ENCODE data around the gene RPL36AL. TPM values are rescaled to one million over a fixed set of nuclear protein-coding genes. Genes with fewer than 3 reads are reported as not detected.
"Not testable (repeated sequence)": the region's sequence is repeated elsewhere in the genome, so short reads cannot be mapped to it uniquely, and the experiment has no call there.

RPL36AL gene
- polyA plus RNA-seq, 5 donors: 151 to 215 (median 185) TPM

DNA sequence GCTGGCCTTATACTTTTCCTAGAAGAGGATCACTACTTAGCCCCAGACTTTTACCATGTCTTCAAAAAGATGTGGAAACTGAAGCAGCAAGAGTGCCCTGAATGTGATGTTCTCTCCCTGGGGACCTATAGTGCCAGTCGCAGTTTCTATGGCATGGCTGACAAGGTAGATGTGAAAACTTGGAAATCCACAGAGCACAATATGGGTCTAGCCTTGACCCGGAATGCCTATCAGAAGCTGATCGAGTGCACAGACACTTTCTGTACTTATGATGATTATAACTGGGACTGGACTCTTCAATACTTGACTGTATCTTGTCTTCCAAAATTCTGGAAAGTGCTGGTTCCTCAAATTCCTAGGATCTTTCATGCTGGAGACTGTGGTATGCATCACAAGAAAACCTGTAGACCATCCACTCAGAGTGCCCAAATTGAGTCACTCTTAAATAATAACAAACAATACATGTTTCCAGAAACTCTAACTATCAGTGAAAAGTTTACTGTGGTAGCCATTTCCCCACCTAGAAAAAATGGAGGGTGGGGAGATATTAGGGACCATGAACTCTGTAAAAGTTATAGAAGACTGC is 1.7 kb upstream of the RPL36AL start:
- no peak for DNase-seq

DNA sequence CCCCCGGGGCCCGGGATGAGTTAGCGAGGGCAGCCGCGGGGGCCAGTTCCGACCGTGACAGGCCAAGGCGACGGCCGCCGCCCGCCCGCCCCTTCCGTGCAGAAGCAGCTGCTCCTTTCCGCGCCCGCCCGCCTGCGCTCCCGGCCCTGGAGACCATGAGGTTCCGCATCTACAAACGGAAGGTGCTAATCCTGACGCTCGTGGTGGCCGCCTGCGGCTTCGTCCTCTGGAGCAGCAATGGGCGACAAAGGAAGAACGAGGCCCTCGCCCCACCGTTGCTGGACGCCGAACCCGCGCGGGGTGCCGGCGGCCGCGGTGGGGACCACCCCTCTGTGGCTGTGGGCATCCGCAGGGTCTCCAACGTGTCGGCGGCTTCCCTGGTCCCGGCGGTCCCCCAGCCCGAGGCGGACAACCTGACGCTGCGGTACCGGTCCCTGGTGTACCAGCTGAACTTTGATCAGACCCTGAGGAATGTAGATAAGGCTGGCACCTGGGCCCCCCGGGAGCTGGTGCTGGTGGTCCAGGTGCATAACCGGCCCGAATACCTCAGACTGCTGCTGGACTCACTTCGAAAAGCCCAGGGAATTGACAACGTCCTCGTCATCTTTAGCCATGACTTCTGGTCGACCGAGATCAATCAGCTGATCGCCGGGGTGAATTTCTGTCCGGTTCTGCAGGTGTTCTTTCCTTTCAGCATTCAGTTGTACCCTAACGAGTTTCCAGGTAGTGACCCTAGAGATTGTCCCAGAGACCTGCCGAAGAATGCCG is 872 bp upstream of the RPL36AL start:
- peak in 1 of 2 donors; percentile 36 for DNase-seq

DNA sequence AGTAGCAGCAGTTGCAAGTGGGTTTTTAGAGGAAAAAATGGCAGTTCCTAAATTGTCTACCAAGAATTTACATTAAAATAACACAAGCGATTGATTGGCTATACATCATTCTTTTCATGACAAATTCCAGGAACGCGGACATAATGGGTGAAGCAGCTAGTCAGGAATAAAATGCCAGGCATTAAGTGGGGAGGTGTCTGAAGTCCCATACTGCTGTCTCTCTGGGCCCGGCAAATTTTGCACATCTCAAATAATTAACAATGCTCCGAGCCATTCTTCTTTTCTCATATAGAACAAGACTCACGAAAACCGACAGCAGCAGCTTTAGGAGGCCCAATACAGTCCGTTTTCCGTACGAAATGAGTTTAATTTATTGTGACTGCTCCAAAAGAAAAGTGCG is 696 bp downstream of the RPL36AL start:
- no peak for DNase-seq

DNA sequence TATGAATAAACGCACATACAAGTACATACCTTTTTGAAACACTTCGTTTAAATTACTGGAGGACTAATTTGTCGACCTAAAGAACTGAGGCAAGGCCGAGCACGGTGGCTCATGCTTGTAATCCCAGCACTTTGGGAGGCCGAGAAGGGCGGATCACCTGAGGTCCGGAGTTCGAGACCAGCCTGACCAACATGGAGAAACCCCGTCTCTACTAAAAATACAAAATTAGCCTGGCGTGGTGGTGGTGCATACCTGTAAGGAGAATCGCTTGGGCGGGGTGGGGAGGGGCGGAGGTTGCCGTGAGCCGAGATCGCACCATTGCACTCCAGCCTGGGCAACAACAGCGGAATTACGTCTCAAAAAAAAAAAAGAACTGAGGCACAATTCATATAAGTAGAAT is 1.2 kb downstream of the RPL36AL start:
- not testable (repeated sequence) for DNase-seq

DNA sequence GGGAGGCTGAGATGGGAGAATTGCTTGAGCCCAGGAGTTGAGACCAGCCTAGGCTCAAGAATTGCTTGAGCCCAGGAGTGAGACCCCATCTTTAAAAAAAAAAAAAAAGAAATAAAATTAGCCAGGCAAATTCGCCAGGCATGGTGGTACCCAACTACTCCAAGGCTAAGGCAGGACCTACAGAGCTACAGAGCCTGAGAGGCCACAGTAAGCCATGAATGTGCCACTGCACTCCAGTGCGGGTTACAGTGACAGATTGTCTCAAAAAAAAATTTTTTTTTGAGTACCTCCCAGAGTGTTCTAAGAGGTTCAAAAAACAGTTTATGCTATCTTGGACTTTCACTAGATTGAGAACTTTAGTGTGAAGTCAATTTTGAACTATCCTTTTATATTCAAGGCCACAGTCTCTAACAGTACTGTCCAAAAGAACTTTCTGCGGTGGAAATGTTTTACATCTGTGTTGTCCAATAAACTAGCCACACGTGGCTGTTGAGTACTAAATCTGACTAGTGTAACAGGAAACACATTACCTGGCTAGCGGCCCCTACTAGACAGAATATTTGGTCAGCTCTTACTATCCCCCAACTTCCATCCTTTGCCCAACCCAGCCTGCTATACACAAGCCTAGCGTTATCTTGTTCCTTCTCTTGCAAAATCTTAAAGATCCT is 2.4 kb downstream of the RPL36AL start:
- no peak for DNase-seq

DNA sequence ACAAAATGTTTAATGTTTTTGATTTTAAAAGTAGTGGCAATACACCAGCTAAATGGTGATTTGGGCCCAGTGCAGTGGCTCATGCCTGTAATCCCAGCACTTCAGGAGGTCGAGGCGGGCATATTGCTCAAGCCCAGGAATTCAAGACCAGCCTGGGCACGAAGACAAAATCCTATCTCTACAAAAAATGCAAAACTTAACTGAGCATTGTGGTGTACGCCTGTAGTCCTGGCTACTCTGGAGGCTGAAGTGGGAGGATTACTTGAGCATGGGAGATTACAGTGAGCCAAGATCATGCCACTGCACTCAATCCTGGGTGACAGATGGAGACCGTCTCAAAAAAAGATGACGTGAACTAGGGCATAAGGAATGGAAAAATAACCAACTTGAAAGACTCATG is 4.7 kb downstream of the RPL36AL start:
- no peak for DNase-seq

DNA sequence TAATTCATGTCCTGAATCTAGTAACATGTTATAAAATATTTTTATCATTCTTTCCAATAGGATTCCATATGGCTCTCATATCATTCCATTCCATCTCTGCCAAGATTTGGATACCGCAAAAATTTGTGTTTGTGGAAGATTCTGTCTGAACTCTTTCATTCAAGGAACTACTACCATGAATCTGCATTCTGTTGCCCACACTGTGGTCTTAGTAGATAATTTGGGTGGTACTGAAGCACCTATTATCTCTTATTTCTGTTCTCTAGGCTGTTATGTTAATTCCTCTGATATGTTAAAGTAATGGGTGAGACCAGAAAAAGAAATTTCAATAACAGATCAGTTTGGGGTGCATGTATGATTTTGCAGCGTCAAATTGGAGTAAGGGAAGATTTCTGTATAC is 6.2 kb downstream of the RPL36AL start:
- no peak for DNase-seq

DNA sequence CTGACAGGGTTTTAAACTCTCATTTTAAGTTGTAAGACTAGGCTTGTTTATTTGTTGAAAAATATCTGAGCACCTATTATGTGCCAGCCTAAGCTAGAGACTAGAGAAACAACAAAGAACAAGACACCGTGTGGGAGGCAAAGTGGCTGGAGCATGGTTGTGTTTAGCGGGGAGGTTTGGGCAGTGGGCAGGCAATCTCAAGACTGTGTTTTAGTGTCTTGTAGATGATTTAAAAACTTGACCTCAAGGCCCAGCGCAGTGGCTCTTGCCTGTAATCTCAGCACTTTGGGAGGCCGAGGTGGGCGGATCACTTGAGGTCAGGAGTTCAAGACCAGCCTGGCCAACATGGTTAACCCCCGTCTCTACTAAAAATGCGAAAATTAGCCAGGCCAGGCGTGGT is 7.8 kb downstream of the RPL36AL start:
- no peak for DNase-seq

DNA sequence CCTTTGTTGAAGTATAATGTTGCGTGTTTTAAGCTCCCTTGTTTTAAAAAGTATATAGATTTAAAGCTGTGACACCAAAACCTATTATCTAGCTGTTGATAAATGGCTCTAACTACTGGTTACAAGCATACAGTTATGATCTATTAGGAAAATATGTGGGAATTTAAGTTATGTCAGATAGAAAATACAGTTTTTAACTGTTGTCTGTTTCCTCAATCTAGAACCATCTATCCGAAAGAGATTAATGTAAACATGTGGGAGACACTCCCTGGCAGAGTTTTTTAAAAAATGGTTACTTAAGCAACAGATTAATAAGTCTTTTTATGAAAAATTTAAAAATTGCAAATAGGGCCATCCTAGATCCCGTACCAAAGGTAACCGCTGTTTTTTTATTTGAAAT is 8.2 kb downstream of the RPL36AL start:
- no peak for DNase-seq

DNA sequence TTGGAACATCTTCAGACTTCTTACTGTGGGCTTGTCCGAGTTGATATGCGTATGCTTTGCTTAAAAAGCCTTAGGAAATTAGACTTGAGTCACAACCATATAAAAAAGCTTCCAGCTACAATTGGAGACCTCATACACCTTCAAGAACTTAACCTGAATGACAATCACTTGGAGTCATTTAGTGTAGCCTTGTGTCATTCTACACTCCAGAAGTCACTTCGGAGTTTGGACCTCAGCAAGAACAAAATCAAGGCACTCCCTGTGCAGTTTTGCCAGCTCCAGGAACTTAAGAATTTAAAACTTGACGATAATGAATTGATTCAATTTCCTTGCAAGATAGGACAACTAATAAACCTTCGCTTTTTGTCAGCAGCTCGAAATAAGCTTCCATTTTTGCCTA is 12.8 kb downstream of the RPL36AL start:
- no peak for DNase-seq

DNA sequence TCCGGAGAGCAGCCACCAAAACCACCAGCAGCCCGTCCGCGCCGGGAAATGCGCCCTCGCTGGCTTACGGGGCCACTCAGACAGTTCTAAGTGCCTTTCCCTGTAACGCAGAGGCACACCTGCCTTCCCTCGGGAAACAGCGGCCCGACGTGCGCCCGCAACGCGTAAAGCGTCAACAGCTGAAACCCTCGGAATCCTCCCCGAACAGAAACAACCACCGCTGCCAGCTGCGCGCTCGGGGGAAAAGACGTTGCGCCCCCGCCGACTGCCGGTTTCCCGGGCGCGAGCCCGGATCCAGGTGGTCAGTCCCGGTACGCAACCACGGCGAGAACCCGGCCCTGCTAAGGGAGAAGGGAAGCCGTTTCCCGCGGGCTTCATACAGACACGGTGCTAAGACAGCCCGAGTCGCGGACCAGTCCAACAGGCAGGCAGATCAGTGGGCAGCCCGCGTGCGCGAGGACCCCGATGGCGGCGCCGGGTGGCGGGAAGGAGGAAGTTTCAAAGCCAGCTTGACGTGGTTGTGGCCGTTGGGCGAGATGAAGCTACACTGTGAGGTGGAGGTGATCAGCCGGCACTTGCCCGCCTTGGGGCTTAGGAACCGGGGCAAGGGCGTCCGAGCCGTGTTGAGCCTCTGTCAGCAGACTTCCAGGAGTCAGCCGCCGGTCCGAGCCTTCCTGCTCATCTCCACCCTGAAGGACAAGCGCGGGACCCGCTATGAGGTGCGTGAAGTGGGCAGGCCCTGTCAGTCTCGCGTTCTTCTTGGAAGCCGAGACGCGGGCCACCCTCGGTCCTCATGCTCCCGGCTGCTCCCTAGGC is 21.7 kb downstream of the RPL36AL start, which contains the start of gene LRR1:
Gene LRR1, plus strand, starts transcription at position 456 of the 816 bp plus-strand sequence. Its CDS starts 81 bp downstream, at position 537.
- peak; percentile 85 to 87 for DNase-seq

DNA sequence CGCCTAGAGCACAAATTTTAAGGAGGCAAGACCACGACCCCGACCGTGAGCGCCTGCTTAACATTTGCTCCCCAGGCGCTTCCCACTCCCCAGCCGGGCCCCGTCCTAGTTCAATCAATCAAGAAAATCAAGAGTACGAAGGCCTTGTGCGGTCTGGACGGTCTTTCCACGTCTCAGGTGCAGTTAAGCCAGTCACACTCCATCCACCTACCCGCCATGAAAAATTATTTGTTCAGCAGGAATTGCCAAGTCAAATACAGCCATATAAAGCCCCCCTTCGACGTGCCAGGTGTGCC is 22.3 kb downstream of the RPL36AL start:
- no peak for DNase-seq

DNA sequence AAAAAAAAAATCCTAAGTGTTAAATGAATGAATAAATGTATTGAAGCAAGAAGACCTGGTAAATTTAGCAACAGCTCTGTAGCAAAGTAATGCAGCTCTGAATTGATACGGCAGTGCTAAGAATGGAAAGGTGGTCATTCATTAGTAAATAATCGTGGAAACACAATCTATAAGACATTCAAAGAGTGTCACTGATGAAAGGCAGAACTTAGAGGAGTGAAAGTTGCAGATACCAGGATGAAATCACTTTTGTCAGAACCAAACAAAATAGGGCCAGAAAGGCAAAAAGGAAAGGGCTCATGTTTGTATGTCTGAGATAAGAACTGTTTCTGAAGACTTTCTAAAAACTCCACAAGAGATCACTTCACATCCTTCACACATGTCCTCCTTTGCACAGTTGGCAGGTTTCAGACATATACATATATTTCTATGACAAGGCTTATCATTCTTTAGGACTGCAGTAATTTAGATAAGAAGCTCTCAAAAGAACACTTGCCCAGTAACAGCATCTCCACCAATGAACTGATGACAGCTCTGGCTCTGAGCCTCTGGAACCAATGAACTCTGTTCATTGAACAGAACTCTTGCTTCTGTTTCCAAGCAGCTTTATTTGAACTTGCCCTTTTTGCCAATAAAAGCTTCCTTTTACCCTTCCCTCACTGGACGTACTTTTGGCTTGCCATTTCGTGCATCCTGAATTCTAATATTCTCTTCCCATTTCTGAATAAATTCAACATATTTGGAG is 25.9 kb downstream of the RPL36AL start:
- peak in 1 of 2 donors; percentile 68 for DNase-seq

DNA sequence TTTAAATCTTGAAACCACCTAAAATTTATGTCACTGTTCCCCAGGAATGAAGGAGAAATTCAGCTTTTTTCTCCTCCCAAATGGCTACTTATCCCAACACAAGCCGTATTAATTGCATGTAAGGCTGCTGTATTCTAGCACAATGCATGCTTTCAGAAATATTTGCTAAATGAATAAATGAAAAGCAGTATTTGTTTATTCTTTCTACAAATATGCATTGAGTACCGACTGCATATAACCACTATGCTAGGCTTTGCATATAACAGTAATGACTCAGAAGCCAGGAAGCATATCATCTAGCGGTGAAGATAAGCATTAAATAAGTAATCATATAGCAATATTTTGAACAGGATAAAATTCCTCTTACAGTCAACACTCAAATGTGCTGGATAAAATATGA is 27.4 kb downstream of the RPL36AL start:
- no peak for DNase-seq

DNA sequence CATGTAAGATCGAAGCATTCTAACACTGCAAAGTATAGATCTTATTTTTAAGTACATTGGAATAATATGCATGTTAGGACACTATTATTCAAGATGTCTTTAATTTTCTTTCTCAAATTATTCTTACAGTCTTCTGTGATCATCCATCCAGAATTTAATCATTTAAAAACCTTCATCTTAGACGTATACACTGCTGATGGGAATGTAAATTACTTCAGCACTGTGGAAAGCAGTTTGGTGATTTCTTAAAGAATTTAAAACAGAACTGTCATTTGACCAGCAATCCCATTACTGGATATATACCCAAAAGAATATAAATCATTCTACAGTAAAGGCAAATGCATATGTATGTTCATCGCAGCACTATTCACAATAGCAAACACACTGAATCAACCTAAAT is 31.0 kb downstream of the RPL36AL start:
- DNase-seq: no peak

DNA sequence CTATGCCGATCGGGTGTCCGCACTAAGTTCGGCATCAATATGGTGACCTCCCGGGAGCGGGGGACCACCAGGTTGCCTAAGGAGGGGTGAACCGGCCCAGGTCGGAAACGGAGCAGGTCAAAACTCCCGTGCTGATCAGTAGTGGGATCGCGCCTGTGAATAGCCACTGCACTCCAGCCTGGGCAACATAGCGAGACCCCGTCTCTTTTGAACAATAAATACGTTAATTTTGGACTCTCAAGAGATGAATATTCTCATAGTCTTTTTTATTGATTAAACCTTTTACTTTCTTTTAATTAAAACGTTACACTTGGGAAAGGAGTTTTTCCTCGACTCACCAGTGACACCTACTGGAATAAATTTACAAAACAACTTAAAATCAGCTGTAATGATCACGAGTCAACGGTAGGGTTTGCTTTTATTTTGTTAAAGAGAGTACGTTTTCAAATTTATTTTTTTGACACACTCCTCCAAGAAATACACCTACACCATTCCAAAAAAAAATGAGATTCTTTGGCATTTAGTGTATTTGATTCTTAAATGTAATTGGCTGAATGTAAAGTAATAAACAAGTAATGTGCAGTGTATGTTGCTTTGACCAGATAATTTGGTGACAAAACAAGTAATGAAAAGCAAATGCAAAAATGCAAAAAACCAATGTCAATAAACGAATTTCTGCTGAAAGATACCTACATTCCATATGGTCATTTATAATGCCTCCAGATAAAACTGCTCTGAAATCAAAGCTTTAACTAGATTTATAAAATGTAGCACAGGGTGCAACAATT is 33.6 kb downstream of the RPL36AL start:
- peak in 1 of 2 donors; percentile 63 for DNase-seq

DNA sequence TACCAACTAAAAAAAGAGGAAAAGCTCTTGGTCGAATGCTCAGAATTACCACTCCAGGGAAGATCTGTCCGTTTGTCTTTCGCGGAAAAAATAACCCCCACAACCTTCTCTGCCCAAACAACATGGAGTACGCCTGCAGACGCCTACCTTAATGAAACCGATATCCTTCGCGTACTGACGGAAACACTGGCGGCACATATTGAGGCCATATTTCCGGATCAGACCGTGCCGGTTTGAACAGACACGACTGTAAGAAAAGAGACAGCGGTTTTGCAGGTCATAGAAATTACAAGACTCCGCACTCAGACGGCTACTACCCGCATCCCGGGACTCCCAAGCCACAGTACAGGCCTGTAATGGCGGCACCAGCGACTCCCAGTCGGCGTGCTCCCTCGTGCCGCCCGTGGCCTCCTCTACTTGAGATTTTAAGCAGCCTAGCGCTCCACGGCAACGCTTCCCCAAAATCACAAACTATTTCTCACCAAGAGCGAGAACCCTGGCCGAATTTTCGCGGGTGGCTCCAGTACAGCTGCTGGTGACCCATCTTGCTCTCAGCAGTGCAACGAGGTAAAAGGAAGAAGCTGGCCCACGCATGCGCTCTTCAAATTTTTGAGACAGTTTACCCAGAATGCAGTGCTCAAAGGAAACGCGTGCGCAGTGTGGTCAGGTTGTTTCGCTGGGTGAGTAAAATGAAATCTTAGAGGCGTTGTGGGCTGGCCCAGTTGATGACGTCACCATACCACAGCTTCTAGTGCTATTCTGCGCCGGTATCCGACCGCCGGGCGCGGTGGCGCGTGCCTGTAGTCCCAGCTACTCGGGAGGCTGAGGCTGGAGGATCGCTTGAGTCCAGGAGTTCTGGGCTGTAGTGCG is 34.4 kb downstream of the RPL36AL start, which contains the start of gene RPS29:
Gene RPS29, minus strand, starts transcription at position 578 of the 870 bp plus-strand sequence. Its CDS starts 34 bp downstream, at position 544.
- DNase-seq: peak; percentile 98 to 99

DNA sequence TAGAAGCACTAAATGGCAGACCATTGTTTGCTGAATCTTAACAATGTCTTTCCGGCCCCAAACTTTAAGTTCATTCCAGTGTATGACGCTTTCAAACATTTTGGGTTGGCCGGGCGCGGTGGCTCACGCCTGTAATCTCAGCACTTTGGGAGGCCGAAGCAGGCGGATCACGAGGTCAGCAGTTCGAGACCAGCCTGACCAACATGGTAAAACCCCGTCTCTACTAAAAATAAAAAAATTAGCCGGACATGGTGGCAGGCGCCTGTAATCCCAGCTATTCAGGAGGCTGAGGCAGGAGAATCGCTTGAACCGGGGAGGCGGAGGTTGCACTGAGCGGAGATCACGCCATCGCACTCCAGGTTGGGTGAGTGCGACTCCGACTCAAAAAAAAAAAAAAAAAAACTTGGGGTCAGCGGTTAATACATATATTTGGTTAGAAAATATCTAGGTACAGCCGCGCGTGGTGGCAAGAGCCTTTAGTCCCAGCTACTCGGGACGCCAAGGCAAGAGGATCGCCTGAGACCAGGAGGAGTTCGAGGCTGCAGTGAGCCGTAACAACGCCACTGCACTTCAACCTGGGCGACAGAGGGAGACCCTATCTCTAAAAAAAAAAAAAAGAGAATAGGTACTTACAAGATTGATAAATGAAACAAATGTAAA is 35.3 kb downstream of the RPL36AL start:
- DNase-seq: not testable (repeated sequence)

DNA sequence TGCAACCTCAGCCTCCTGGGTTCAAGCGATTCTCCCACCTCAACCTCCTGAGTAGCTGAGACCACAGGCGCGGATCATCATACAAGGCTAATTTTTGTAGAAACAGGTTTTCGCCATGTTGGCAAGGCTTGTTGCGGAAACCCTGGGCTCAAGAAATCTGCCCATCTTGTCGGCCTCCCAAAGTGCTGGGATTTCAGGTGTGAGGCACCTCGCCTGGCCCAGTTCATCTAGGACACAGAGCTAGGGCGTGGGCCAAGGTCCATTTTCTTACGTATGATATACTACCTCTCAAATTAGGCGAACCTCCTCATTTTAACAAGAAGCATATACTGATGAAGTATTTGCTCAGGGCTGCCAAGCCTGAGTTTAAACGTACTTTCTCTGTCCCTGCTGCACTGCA is 36.4 kb downstream of the RPL36AL start:
- no peak for DNase-seq
